Measurements from ENCODE around the gene ZNF385D.

Gene ZNF385D

DNA sequence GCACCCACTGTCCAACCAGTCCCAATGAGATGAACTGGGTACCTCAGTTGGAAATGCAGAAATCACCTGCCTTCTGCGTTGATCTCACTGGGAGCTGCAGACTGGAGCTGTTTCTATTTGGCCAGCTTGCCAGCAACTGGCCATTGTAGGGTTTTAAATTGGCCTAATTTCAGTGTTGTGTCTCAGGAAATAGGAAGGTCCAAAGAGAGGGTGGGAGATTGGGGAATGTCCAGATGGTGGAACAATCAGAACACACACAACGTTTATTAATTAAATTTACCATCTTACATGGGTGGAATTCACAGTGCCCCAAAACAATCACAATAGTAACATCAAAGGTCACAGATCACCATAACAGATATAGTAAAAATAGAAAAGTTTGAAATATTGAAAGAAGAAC lies 189.5 kb downstream of the ZNF385D start:
- no peak overlapping the region for H3K4me3 ChIP-seq (ENCODE audit: low read length)
- TF ChIP-seq ZNF274 (IDR thresholded peaks at IDR 0.05; ENCODE audit: low read depth, low read length) = no peak

DNA sequence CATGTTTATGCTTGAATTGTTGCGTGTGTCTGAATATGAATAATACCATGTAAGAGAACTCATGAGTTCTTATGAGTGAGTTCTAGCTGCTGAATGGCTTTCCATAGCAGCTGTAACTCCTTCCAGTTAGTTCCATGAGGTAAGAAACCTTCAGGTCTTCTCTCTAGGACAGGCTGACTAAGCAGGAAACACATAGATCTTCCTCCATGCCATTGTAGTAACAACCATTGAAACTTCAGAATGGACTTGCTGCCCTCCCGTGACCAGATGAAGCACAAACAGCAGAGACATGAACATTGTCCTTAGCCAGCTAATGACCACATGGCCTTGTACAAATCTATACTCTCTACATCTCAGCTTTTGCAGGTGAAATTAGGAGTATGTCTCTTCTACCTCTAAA lies 200.0 kb downstream of the ZNF385D start:
- H3K4me3 ChIP-seq (ENCODE audit: low read length) = no peak overlapping the region
- TF ChIP-seq ZNF274 (IDR thresholded peaks at IDR 0.05; ENCODE audit: low read depth, low read length) = no peak

DNA sequence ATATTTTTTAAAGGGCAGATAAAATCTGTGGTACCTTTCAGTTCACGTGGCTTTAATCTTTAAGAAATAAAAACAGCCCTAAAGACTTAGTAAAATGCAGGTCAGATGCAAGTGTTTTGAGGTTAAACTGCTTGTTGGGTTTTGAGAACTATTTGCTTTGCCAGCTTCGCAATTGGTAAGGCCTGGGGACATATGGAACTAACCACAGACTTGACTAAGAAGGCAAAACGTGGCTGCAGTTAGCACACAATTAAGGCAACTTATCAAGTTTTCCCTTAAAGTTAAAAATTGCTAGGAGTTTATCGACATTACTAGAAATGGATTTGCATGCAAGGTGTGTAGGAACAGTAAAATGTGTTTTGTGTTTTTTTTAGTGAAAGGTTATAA lies 206.9 kb downstream of the ZNF385D start:
- H3K4me3 ChIP-seq (ENCODE audit: low read length) = no peak overlapping the region

DNA sequence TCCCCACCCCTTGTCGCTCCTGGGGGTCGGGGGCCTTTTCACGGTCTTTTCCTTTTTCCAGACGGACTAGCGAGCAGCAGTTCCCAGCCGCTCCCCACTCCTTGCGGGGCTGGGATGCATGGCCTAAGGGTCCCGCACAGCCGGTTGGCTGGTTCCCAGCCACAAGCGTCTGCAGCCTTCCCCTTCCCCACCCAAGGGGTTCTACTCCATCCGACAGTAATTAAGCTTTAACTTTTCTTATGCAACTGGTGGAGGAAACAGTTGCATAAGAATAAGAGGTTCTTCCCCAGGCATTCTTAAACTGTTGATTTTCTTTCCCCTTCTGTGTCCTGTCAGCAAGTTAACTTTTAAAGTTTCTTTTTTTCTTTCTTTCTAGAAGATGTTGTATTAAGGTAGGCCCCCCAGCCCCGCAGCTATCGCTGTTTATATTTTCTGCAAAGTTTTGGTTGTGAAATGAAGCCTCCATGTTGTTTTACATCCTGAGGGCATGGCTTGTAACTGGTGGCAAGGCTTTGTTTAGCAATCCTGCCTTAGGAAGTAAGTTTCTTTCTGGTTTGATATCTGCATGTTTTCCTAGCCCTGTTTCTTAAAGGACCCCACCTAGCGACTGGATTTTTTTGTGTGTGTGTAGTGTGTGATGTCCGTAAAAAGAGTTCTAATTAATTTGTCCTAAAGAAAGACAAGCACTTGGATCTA lies 207.5 kb downstream of the ZNF385D start:
- TF ChIP-seq ZNF274 (IDR thresholded peaks at IDR 0.05; ENCODE audit: low read depth, low read length) = no peak
- H3K4me3 ChIP-seq (ENCODE audit: low read length) = no peak overlapping the region

More for the DNA sequence above, 206.9 kb downstream of the ZNF385D start:
- no peak for TF ChIP-seq ZNF274 (IDR thresholded peaks at IDR 0.05; ENCODE audit: low read depth, low read length)

DNA sequence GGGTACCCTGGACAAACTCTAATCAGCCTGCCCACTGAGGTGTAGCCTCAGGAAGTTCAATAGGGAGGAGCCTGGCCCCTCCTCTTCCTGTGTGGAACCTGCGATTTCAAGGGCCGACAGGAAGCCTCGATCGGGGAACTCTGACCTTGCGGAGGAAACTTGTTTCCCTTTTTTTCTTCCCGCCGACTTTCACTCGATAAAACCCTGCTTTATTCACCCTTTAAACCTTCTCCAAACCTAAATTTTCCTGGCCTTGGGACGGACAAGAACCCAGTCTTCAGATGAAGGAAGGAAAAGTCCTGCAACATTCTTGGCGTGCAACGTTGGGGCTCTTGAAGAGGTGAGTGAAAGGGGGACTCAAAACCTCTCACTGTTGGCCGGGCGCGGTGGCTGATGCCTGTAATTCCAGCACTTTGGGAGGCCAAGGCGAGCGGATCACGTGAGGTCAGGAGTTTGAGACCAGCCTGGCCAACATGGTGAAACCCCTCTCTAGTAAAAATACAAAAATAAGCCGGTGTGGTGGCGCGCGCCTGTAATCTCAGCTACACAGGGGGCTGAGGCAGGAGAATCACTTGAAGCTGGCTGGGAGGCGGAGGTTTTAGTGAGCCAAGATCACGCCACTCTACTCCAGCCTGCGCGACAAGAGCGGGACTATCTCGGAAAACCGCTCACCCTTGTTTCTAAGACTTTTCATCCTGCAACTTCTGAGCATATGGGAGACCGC lies 208.2 kb downstream of the ZNF385D start:
- no peak overlapping the region for H3K4me3 ChIP-seq (ENCODE audit: low read length)
- no peak for TF ChIP-seq ZNF274 (IDR thresholded peaks at IDR 0.05; ENCODE audit: low read depth, low read length)

DNA sequence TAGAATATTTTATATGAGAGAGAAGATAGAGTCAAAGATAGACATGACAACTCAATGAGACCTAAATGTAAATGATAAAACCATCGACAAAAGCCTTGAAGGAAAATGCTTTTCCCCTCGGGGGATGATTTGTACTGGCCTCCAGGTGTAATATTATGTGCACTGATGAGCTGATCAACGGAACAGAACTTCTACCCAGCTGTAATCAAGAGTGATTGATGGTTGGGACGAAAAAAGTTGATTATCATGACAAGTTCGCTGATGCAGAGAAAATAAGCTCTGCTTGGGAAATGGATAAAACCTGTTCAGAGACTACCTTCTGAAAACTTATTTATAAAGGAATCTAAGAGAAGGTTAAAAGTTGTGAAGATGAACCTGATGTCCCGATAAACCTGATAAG lies 210.7 kb downstream of the ZNF385D start:
- TF ChIP-seq ZNF274 (IDR thresholded peaks at IDR 0.05; ENCODE audit: low read depth, low read length) = no peak
- H3K4me3 ChIP-seq (ENCODE audit: low read length) = no peak overlapping the region

DNA sequence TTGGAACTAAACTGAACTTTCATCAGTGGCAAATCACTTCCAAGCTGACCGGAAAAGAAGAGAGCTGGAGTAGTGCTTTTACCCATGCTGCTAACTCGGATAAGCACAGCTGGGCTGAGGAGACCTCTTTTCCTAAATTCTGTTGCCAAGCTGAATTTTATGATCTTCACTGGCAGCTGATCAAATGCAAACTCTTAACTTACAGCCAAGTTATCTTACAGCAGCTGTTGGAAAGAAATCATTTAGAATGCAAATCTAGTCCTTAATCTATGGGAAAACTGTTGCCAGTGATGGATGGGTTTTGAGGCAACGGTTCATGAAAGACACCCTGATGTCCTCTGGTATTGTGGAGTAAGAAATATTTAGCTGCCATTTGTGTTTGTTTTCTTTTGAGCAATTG lies 216.5 kb downstream of the ZNF385D start:
- H3K4me3 ChIP-seq (ENCODE audit: low read length) = no peak overlapping the region
- TF ChIP-seq ZNF274 (IDR thresholded peaks at IDR 0.05; ENCODE audit: low read depth, low read length) = no peak

DNA sequence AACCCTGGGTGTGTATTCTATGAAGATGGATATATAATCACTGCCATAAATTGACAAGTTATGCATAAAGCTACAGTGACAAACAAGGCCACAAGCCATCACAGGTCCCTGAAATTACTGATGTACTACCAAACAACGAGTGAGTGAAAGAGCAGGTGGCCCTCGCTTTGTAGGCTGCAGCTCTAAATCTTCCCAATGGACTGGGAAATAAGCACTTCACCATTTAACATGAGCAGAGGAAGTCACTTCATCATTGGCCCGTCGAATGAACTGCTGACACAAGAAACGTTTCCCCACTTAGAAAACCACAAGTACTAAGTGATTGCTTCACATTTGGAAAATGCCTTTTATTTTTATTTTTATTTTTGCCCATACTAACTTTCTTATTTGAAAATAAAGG lies 218.0 kb downstream of the ZNF385D start:
- TF ChIP-seq ZNF274 (IDR thresholded peaks at IDR 0.05; ENCODE audit: low read depth, low read length) = no peak
- no peak overlapping the region for H3K4me3 ChIP-seq (ENCODE audit: low read length)

DNA sequence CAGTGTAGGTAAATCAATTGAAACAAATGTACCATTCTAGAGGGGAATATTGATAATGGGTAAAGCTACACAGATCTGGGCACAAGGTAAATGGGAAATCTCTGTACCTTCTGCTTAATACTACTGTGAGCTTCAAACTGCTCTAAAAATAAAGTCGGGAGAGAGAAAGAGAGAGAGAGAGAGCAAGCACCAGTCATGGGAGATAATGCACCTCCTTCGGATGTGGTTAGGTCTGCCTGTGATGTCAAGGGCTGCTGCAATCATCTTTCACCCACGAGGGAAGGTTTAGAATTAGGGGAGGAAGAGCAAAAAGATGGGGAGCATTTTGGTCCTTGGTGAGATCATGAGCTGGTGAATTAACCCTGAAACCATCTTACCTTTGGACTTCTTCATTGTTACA lies 219.1 kb downstream of the ZNF385D start:
- no peak overlapping the region for H3K4me3 ChIP-seq (ENCODE audit: low read length)
- TF ChIP-seq ZNF274 (IDR thresholded peaks at IDR 0.05; ENCODE audit: low read depth, low read length) = no peak

DNA sequence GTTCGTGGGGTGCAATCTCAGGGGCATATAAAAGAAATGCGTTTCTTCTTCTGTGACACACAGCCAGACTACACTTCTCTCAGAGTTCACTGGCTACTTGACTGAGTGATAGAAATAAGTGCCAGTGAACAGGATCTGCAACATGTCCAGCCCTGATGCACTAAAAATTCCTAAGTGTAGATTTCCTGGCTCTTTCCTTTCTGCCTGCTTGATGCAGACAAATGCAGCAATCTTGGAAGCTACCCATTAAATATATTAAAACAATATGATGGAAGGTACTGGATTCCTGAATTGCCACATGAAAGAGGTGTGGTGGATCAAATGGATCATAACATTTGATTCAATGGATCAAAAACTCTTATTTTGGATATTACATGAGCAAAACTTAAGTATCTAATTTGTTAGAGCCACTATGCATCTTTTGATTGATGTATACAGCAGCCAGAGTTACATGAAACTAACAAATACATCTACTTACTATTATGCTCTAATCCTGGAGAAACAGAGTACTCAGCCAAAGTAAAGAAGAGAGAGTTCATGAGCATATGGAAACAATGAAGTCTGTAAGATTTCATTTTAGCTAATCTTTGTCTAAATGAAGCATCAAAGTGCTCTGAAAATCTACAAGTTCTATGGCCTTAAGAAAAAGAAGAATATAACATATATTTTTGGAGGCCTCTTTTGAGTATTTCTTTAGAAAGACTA lies 222.6 kb downstream of the ZNF385D start:
- TF ChIP-seq ZNF274 (IDR thresholded peaks at IDR 0.05; ENCODE audit: low read depth, low read length) = no peak
- H3K4me3 ChIP-seq (ENCODE audit: low read length) = no peak overlapping the region

DNA sequence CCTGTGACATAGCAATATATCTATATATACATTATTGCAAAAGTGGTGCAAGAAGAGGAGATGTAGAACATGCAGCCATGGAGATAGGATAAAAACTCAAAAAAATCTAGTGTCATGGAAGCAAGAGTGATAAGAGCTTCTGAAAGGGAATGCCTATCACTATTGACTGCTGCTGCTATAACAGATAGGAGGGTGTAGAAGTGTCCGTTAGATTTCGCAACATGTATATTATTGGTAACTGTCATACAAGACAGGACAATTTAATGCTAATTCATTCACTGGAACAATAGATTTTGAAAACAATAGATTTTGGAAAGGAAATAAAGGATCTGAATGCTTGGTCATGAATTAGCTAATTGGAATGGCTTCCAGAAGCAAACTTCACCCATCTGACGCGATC lies 224.5 kb downstream of the ZNF385D start:
- no peak for TF ChIP-seq ZNF274 (IDR thresholded peaks at IDR 0.05; ENCODE audit: low read depth, low read length)
- no peak overlapping the region for H3K4me3 ChIP-seq (ENCODE audit: low read length)

DNA sequence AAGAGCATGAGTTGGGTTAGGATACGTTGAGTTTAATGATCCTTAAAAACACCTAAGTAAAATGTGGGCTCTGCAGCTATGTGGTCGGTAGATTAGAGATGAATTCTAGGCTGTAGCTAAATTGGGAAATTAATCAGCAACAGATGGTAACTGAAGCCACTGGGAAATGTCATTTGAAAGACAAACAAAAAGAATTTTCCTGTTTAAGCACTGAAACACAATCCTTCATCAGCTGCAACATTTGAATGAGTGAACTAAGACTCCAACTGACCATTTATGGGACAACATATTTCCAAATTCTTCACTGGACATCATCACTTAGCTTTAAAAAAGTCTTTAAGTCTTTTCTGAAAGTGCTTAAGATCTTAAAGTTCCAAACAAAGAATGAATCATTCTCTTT lies 226.9 kb downstream of the ZNF385D start:
- TF ChIP-seq ZNF274 (IDR thresholded peaks at IDR 0.05; ENCODE audit: low read depth, low read length) = no peak
- no peak overlapping the region for H3K4me3 ChIP-seq (ENCODE audit: low read length)

DNA sequence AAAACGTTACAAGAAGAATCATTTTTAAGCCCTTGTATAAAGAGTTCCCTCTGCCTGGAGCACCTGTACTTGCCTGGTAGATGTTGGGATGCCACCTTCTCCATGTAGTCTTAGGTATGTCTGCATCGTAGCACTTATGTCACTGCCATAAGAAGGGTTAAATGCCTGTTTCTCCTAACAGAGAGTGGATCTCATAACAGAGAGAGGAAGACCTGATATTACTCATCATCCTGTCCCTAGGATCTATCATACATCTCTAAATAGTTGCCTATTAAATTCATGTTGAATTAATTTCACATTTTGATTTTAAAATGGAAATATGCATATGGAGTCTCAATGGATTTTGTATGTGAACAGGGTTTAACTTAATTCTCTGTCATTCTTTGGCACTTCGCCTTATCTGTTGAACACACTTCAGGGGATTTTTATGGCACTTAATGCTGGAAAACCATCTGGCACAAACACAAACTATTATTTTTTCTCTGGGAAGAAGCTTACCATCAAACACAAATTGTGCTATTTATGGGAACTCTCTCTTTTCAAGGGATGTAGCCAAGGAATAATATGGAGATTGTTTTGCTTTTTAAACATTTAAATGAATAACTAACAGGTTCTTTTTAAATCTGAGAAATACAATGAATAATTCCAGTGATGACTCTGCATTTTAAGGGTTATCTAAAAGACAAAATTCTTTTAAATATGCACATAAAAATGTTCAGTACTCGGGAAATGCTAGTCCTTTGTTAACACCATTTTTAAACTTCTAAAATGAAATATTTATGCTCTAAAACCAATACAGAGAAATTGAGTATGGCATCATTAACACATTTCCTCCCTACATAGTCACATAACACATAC lies 230.7 kb downstream of the ZNF385D start:
- no peak overlapping the region for H3K4me3 ChIP-seq (ENCODE audit: low read length)
- no peak for TF ChIP-seq ZNF274 (IDR thresholded peaks at IDR 0.05; ENCODE audit: low read depth, low read length)

DNA sequence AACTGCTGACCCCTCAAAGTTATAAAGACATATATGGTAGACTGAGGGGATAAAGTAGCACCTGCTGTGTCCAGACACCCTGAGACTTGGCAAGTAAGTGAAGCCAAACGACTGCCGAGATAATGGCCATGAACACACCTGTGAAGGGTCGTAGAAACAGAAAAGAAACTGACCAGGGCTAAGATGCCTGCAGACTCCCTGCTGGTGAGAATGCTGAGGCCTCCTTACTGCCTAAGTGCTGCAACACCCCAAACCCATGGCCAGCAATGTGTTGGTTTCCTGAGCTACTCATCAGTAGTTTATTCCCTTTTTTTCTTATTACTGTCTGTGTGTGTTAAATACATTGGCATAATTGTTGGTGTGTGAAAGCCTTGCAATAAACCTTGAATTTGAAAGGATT lies 233.8 kb downstream of the ZNF385D start:
- no peak for TF ChIP-seq ZNF274 (IDR thresholded peaks at IDR 0.05; ENCODE audit: low read depth, low read length)
- no peak overlapping the region for H3K4me3 ChIP-seq (ENCODE audit: low read length)
